Gastroesophageal sphincter (tissue), 4 donors: ENCODE measurements around the gene WNK2. TPM values are rescaled to one million over a fixed set of nuclear protein-coding genes. Genes with fewer than 3 reads are reported as not detected.

Source experiments
- ATAC-seq: fragments of 150-250 bp; one replicate; pipeline ENCODE4 v1.9.1; 2016; ENCODE audit warnings: mild to moderate bottlenecking, moderate library complexity
- H3K27ac ChIP-seq, 4 donors: fragments of 200-600 bp; sonication (generic) in 3 of 4; 1 replicate in 3 of 4; 2 replicates in 1 of 4; pipeline ENCODE4 v1.5.1; 2016 to 2019
- H3K27me3 ChIP-seq: fragments of 200-600 bp; sonication (generic); one replicate; pipeline ENCODE4 v1.5.1; 2019
- H3K36me3 ChIP-seq, 2 donors: fragments of 200-600 bp; sonication (generic); one replicate each; pipeline ENCODE4 v1.5.1; 2019; ENCODE audit warnings: control low read depth in 1 of 2
- H3K4me1 ChIP-seq, 3 donors: fragments of 200-600 bp; sonication (generic); 1 replicate in 2 of 3; 2 replicates in 1 of 3; pipeline ENCODE4 v1.5.1; 2016 to 2019; ENCODE audit warnings: control low read depth in 2 of 3
- H3K4me3 ChIP-seq, 2 donors: fragments of 200-600 bp; sonication (generic); one replicate each; pipeline ENCODE4 v1.5.1; 2019; ENCODE audit warnings: mild to moderate bottlenecking in 1 of 2, moderate library complexity in 1 of 2
- H3K9me3 ChIP-seq, 3 donors: fragments of 200-600 bp; sonication (generic); one replicate each; pipeline ENCODE4 v1.5.1; 2017 to 2019; ENCODE audit warnings: control low read depth in 2 of 3
- CTCF ChIP-seq, 4 experiments: fragments of 200-600 bp in 2 of 4; fragments of 450-650 bp in 2 of 4; sonication (generic) in 1 of 4; IDR thresholded peaks; one replicate each; pipeline ENCODE4 v1.5.1; 2017 to 2019; ENCODE audit warnings: antibody characterized with exemption in 4 of 4, mild to moderate bottlenecking in 2 of 4, moderate library complexity in 2 of 4
- EP300 ChIP-seq: sonication (generic); formaldehyde crosslinking; IDR thresholded peaks from one replicate; pipeline ENCODE4 v1.6.1; 2017; ENCODE audit warnings: antibody characterized with exemption, mild to moderate bottlenecking
- POLR2A ChIP-seq, 2 donors: fragments of 450-650 bp; IDR thresholded peaks; one replicate each; pipeline ENCODE4 v1.6.1; 2017; ENCODE audit warnings: antibody characterized with exemption in 2 of 2, mild to moderate bottlenecking in 2 of 2, moderate library complexity in 1 of 2
- POLR2AphosphoS5 ChIP-seq: sonication (generic); formaldehyde crosslinking; IDR thresholded peaks from one replicate; pipeline ENCODE4 v1.6.1; 2017; ENCODE audit warnings: antibody characterized with exemption
- WGBS, 2 donors: methylation state at CpG; one replicate each; pipeline ENCODE4 v1.1.5; 2018; ENCODE audit warnings: low coverage in 1 of 2; 5-methylcytosine and 5-hydroxymethylcytosine counted together
- total RNA-seq, 4 donors: library from RNA; depleted of rRNA; stranded (reverse); fragments of >200 nt; gene quantifications; one replicate each; pipeline ENCODE4 v1.1.0, GENCODE V29; 2016

WNK2 gene
- total RNA-seq, 4 donors from 2014 or later = 26.8 to 104 (median 48.6) TPM

GRCh38 chr9:93301911-93302541 is 118.1 kb downstream of the WNK2 start:
- no peaks in the 10 kb centered on the region for H3K27me3 ChIP-seq
- WGBS, 2 donors = 82% methylated on average over 8 to 11 of the region's 16 CpGs
- TF ChIP-seq POLR2A (IDR thresholded peaks at IDR 0.05) (no peak), EP300 (no peak), CTCF (IDR thresholded peaks at IDR 0.05) (no peak), POLR2AphosphoS5 (no peak)
- H3K36me3 ChIP-seq = peaks cover 0 to 33% of the 10 kb centered on the region in 2 donors
- no peak for ATAC-seq
- H3K4me1 ChIP-seq = peaks cover 0 to 25% (median 0%) of the 10 kb centered on the region in 3 donors
- no peak overlapping the region for H3K4me3 ChIP-seq
- no peaks in the 10 kb centered on the region for H3K9me3 ChIP-seq
- H3K27ac ChIP-seq = no peak overlapping the region

DNA sequence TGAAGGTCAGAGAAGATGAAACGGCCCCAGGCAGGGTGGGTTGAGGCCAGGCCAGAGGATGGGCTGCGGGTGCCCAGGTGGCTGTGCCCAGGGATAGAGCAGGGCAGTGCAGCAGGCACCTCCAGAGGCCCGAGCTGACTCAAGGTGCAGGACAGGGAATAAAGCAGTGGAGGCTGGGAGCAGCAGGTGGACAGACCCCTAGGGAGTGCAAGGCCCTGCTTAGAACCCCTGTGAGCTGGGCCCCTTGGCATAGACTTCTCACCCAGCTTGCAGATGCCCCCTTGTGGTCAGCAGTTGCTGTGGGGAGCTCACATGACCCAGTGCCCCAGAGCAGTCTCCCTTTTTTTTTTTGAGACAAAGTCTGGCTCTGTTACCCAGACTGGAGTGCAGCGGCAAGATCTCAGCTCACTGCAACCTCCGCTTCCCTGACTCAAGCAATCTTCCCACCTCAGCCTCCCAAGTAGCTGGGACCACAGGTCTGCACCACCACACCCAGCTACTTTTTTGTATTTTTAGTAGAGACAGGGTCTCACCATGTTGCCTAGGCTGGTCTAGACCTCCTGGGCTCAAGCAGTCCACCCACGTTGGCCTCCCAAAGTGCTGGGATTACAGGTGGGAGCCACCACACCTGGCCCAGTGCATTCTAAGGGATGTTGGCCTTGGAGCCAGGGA is 118.8 kb downstream of the WNK2 start:
- no peak overlapping the region for H3K27ac ChIP-seq

GRCh38 chr9:93303258-93303771 is 119.4 kb downstream of the WNK2 start:
- Histone ChIP-seq H3K27me3 (no peaks in the 10 kb centered on the region), H3K4me1 (peaks cover 0 to 25% (median 0%) of the 10 kb centered on the region in 3 donors), H3K36me3 (peaks cover 0 to 36% of the 10 kb centered on the region in 2 donors), H3K9me3 (no peaks in the 10 kb centered on the region), H3K4me3 (no peak overlapping the region), H3K27ac (no peak overlapping the region)
- 95% methylated on average over 4 of the region's 11 CpGs; no CpG with 5 or more reads in 1 of the 2 donors for WGBS, 2 donors
- no peak for ATAC-seq
- TF ChIP-seq POLR2A (IDR thresholded peaks at IDR 0.05) = no peak
- no peak for TF ChIP-seq POLR2AphosphoS5
- no peak for TF ChIP-seq EP300
- no peak for TF ChIP-seq CTCF (IDR thresholded peaks at IDR 0.05)

More for the DNA sequence above, 118.8 kb downstream of the WNK2 start:
- TF ChIP-seq CTCF (IDR thresholded peaks at IDR 0.05) = peak in 3 of 4 experiments; percentile 51 to 69 (median 55)
- no peak for TF ChIP-seq EP300
- Histone ChIP-seq H3K9me3 (no peaks in the 10 kb centered on the region), H3K27me3 (no peaks in the 10 kb centered on the region), H3K4me3 (no peak overlapping the region), H3K4me1 (peaks cover 0 to 25% (median 0%) of the 10 kb centered on the region in 3 donors), H3K36me3 (peaks cover 0 to 36% of the 10 kb centered on the region in 2 donors)
- no peak for ATAC-seq
- WGBS, 2 donors = 72 to 100% methylated on average over 1 to 4 of the region's 6 CpGs

- Histone ChIP-seq H3K36me3 (peaks cover 0 to 36% of the 10 kb centered on the region in 2 donors), H3K4me3 (no peak overlapping the region), H3K4me1 (peaks cover 0 to 25% (median 0%) of the 10 kb centered on the region in 3 donors), H3K9me3 (no peaks in the 10 kb centered on the region), H3K27me3 (no peaks in the 10 kb centered on the region), H3K27ac (peak overlapping the region in 1 of 4 donors; percentile 6)
- no peak for ATAC-seq
- TF ChIP-seq CTCF (IDR thresholded peaks at IDR 0.05) (no peak), EP300 (no peak), POLR2A (IDR thresholded peaks at IDR 0.05) (no peak), POLR2AphosphoS5 (no peak)
- WGBS, 2 donors = 84% methylated on average over 3 of the region's 19 CpGs; no CpG with 5 or more reads in 1 of the 2 donors
Observed at GRCh38 chr9:93303806-93304573, 120.1 kb downstream of the WNK2 start.
